Loucy (cell line): Measurements from ENCODE around the gene RNF126.
"Not testable (repeated sequence)": the region's sequence is repeated elsewhere in the genome, so short reads cannot be mapped to it uniquely, and the experiment has no call there.

Source experiments
- H2AFZ ChIP-seq: fragments of 200-600 bp; sonication (generic); 2 replicates; pipeline ENCODE4 v1.6.0; 2016; ENCODE audit warnings: antibody characterized with exemption, mild to moderate bottlenecking, low read length, moderate library complexity
- H3F3A ChIP-seq: fragments of 200-600 bp; 2 replicates; pipeline ENCODE4 v1.6.0; 2016; ENCODE audit warnings: antibody characterized with exemption, low read depth, mild to moderate bottlenecking
- H3K27me3 ChIP-seq: fragments of 200-600 bp; sonication (generic); 2 replicates; pipeline ENCODE4 v1.6.1; 2014; ENCODE audit warnings: low read length, mild to moderate bottlenecking; ENCODE audit not compliant: insufficient read depth, poor library complexity, severe bottlenecking
- H3K36me3 ChIP-seq: fragments of 200-600 bp; sonication (generic); 2 replicates; pipeline ENCODE4 v1.6.1; 2016; ENCODE audit warnings: low read length; ENCODE audit not compliant: insufficient read depth
- H3K4me1 ChIP-seq: fragments of 200-600 bp; sonication (generic); 2 replicates; pipeline ENCODE4 v1.5.1; 2014; ENCODE audit warnings: low read length, mild to moderate bottlenecking; ENCODE audit not compliant: insufficient read depth, poor library complexity, severe bottlenecking
- H3K4me2 ChIP-seq: fragments of 200-600 bp; sonication (generic); 2 replicates; pipeline ENCODE4 v1.6.0; 2014; ENCODE audit warnings: antibody characterized with exemption, low read length, low read depth, mild to moderate bottlenecking; ENCODE audit not compliant: poor library complexity, severe bottlenecking
- H3K4me3 ChIP-seq: fragments of 200-600 bp; sonication (generic); 2 replicates; pipeline ENCODE4 v1.5.1; 2014; ENCODE audit warnings: low read length, mild to moderate bottlenecking, mixed read lengths; ENCODE audit not compliant: poor library complexity, severe bottlenecking
- H3K79me2 ChIP-seq: fragments of 200-600 bp; sonication (generic); 2 replicates; pipeline ENCODE4 v1.6.1; 2014; ENCODE audit warnings: low read length; ENCODE audit not compliant: insufficient read depth
- H3K9ac ChIP-seq: fragments of 200-600 bp; sonication (generic); 2 replicates; pipeline ENCODE4 v1.6.0; 2014; ENCODE audit warnings: mild to moderate bottlenecking, low read depth, low read length, moderate library complexity; ENCODE audit not compliant: poor library complexity, severe bottlenecking
- H3K9me2 ChIP-seq: fragments of 200-600 bp; sonication (generic); replicated peaks from 2 replicates; pipeline ENCODE4 v1.6.1; 2016; ENCODE audit warnings: low read depth, low read length, mixed read lengths
- H3K9me3 ChIP-seq: fragments of 200-600 bp; sonication (generic); 2 replicates; pipeline ENCODE4 v1.6.1; 2014; ENCODE audit warnings: mild to moderate bottlenecking, antibody characterized with exemption, low read length, low read depth; ENCODE audit not compliant: insufficient read depth
- H4K20me1 ChIP-seq: fragments of 200-600 bp; sonication (generic); 2 replicates; pipeline ENCODE4 v1.6.0; 2014; ENCODE audit warnings: antibody characterized with exemption, low read length, mild to moderate bottlenecking; ENCODE audit not compliant: insufficient read depth, poor library complexity, severe bottlenecking
- CTCF ChIP-seq: fragments of 200-600 bp; sonication (generic); conservative IDR thresholded peaks from 2 replicates; pipeline ENCODE4 v1.5.1; 2014; ENCODE audit warnings: mild to moderate bottlenecking, antibody characterized with exemption, low read length
- EZH2phosphoT487 ChIP-seq: fragments of 200-600 bp; IDR thresholded peaks from 2 replicates; pipeline ENCODE4 v1.6.1; 2018; ENCODE audit warnings: antibody characterized with exemption, mild to moderate bottlenecking, moderate library complexity, borderline replicate concordance

The RNF126 gene

GRCh38 chr19:607301-608154 lies 55.5 kb downstream of the RNF126 start:
- Histone ChIP-seq H3K9me2 (no peaks in the 10 kb centered on the region), H3K4me3 (no peak overlapping the region), H3K36me3 (no peaks in the 10 kb centered on the region), H2AFZ (no peak overlapping the region), H3F3A (no peaks in the 10 kb centered on the region), H3K4me1 (no peaks in the 10 kb centered on the region), H3K27me3 (no peaks in the 10 kb centered on the region), H3K4me2 (no peak overlapping the region), H4K20me1 (no peaks in the 10 kb centered on the region), H3K9ac (no peak overlapping the region), H3K79me2 (no peaks in the 10 kb centered on the region), H3K9me3 (no peaks in the 10 kb centered on the region)
- TF ChIP-seq EZH2phosphoT487 (no peak), CTCF (no peak)

GRCh38 chr19:605061-605971 lies 57.7 kb downstream of the RNF126 start:
- H3K4me2 ChIP-seq, H3F3A ChIP-seq, H3K4me1 ChIP-seq, H3K4me3 ChIP-seq, H3K9ac ChIP-seq, H3K27me3 ChIP-seq, H3K9me3 ChIP-seq, H3K9me2 ChIP-seq, H3K36me3 ChIP-seq, H4K20me1 ChIP-seq, H2AFZ ChIP-seq, H3K79me2 ChIP-seq: not testable (repeated sequence)
- TF ChIP-seq CTCF: peak; percentile 55

GRCh38 chr19:604355-604754 lies 58.7 kb downstream of the RNF126 start:
- Histone ChIP-seq H3K4me3 (no peak overlapping the region), H3K9me2 (no peaks in the 10 kb centered on the region)

DNA sequence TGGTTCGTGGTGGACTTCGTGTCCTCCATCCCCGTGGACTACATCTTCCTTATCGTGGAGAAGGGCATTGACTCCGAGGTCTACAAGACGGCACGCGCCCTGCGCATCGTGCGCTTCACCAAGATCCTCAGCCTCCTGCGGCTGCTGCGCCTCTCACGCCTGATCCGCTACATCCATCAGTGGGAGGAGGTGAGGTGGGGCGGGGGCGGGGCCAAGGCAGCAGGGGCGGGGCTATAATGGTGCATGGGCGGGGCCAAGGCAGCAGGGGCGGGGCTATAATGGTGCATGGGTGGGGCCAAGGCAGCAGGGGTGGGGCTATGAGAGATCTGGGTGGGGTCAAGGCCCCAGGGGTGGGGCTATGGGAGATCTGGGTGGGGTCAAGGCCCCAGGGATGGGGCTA lies 59.2 kb downstream of the RNF126 start:
- H3K4me2 ChIP-seq, H4K20me1 ChIP-seq, H2AFZ ChIP-seq, H3K9me2 ChIP-seq, H3K4me3 ChIP-seq, H3F3A ChIP-seq, H3K27me3 ChIP-seq, H3K4me1 ChIP-seq, H3K9me3 ChIP-seq, H3K9ac ChIP-seq, H3K36me3 ChIP-seq, H3K79me2 ChIP-seq: not testable (repeated sequence)

More at GRCh38 chr19:604355-604754, 58.7 kb downstream of the RNF126 start:
- H4K20me1 ChIP-seq: no peaks in the 10 kb centered on the region
- H3K36me3 ChIP-seq: no peaks in the 10 kb centered on the region
- H3F3A ChIP-seq: no peaks in the 10 kb centered on the region
- no peaks in the 10 kb centered on the region for H3K79me2 ChIP-seq
- no peaks in the 10 kb centered on the region for H3K9me3 ChIP-seq
- H3K27me3 ChIP-seq: no peaks in the 10 kb centered on the region
- H2AFZ ChIP-seq: no peak overlapping the region
- no peak for TF ChIP-seq CTCF
- TF ChIP-seq EZH2phosphoT487: no peak
- H3K4me2 ChIP-seq: no peak overlapping the region
- H3K4me1 ChIP-seq: no peaks in the 10 kb centered on the region
- H3K9ac ChIP-seq: no peak overlapping the region

- H2AFZ ChIP-seq, H3K27me3 ChIP-seq, H3K79me2 ChIP-seq, H3K4me1 ChIP-seq, H3K9me2 ChIP-seq, H3F3A ChIP-seq, H3K36me3 ChIP-seq, H3K9me3 ChIP-seq, H3K9ac ChIP-seq, H4K20me1 ChIP-seq, H3K4me2 ChIP-seq, H3K4me3 ChIP-seq: not testable (repeated sequence)
These were observed 59.7 kb downstream of the RNF126 start for GRCh38 chr19:603302-603639.
